A673 (cell line): ENCODE results near the gene CTIF. TPM values are rescaled to one million over a fixed set of nuclear protein-coding genes. Genes with fewer than 3 reads are reported as not detected.

ENCODE experiments used
- BruUV-seq: library from RNA; stranded (reverse); fragments of 400-500 nt; replicated peaks from 2 replicates; lab custom pipeline; 2021; lab: Mats Ljungman, UMichigan
- CTCF ChIA-PET: fragments of 300-600 bp; sonication (Branson Sonifier 250); formaldehyde crosslinking; loops from one replicate; lab custom pipeline; 2022; ENCODE audit warnings: antibody characterized with exemption; lab: Charles Lee
- POLR2A ChIA-PET: fragments of 300-600 bp; sonication (Branson Sonifier 250); formaldehyde crosslinking; loops from one replicate; lab custom pipeline; 2022; ENCODE audit warnings: antibody characterized with exemption; ENCODE audit not compliant: low non-redundant PET; lab: Charles Lee
- DNase-seq: peaks from one replicate; pipeline ENCODE4 v3.0.0-alpha.2; 2015; ENCODE audit warnings: low spot score
- H3K27ac ChIP-seq: fragments of 200-600 bp; sonication (generic); 2 replicates; pipeline ENCODE4 v1.5.1; 2016; ENCODE audit warnings: mixed run types, low read depth, mild to moderate bottlenecking, mixed read lengths, antibody characterized with exemption, low read length; ENCODE audit not compliant: poor library complexity, severe bottlenecking
- H3K27me3 ChIP-seq: fragments of 200-600 bp; sonication (generic); replicated peaks from 2 replicates; pipeline ENCODE4 v1.6.1; 2017; ENCODE audit warnings: mixed run types, low read depth, mild to moderate bottlenecking, mixed read lengths, antibody characterized with exemption, low read length; ENCODE audit not compliant: insufficient read depth, poor library complexity
- H3K36me3 ChIP-seq: fragments of 200-600 bp; sonication (generic); 2 replicates; pipeline ENCODE4 v1.6.1; 2016; ENCODE audit warnings: mixed run types, mild to moderate bottlenecking, mixed read lengths, antibody characterized with exemption, low read length; ENCODE audit not compliant: insufficient read depth, poor library complexity, severe bottlenecking
- H3K4me1 ChIP-seq: fragments of 200-600 bp; sonication (generic); 2 replicates; pipeline ENCODE4 v1.6.1; 2017; ENCODE audit warnings: mixed run types, mild to moderate bottlenecking, mixed read lengths, antibody characterized with exemption, low read length; ENCODE audit not compliant: insufficient read depth, poor library complexity, severe bottlenecking
- H3K4me3 ChIP-seq: fragments of 200-600 bp; sonication (generic); 2 replicates; pipeline ENCODE4 v1.5.1; 2016; ENCODE audit warnings: low read depth, mixed run types, mild to moderate bottlenecking, mixed read lengths, low read length; ENCODE audit not compliant: poor library complexity, severe bottlenecking
- H3K9me3 ChIP-seq: fragments of 200-600 bp; sonication (generic); 2 replicates; pipeline ENCODE4 v1.6.1; 2016; ENCODE audit warnings: mixed run types, low read depth, mild to moderate bottlenecking, mixed read lengths, antibody characterized with exemption, low read length; ENCODE audit not compliant: poor library complexity, severe bottlenecking
- CTCF ChIP-seq: fragments of 300-800, 200-600 bp; sonication (generic); conservative IDR thresholded peaks from 2 replicates; pipeline ENCODE4 v1.5.1; 2017; ENCODE audit warnings: low read depth, mild to moderate bottlenecking, antibody characterized with exemption, low read length, moderate library complexity, mixed read lengths
- EZH2 ChIP-seq: fragments of 200-600 bp; sonication (generic); IDR thresholded peaks from 2 replicates; pipeline ENCODE4 v1.6.1; 2017; ENCODE audit warnings: borderline replicate concordance, low read depth, mild to moderate bottlenecking, mixed read lengths, antibody characterized with exemption, low read length; ENCODE audit not compliant: poor library complexity, severe bottlenecking
- intact Hi-C: fragments of 100-400 bp; cut with micrococcal nuclease; formaldehyde crosslinking; loops from one replicate; pipeline ENCODE4 v1.10.0; 2022; ENCODE audit not compliant: unreplicated experiment
- total RNA-seq: library from RNA; stranded (reverse); gene quantifications from 2 replicates; pipeline ENCODE4 v1.2.3, GENCODE V29; 2021

CTIF gene
- total RNA-seq, 1 experiment from 2014 or later: 23.5 TPM

DNA sequence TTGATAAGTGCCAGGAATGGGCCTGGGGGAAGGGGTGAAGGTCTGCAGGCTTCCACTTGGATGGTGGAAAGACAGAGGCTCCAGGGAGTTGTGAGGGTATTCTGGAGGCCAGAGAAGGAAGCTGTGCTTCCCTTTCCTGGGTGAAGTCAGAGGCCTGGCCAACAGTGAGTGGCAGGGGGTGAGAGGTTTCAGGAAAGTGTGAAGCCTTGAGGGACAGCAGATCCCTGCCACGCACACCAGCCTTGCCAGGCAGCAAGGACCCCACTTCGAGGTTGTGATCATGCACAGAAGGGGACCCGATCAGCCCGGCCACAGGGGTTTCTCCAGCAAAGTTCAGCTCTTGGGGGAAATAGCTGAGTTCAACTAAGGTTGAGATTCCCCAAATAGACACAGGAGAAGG is 345.5 kb downstream of the CTIF start:
- BruUV-seq: no TSS peak
- H3K27ac ChIP-seq: no peak overlapping the region
- intact Hi-C loops: no loop called here
- POLR2A ChIA-PET: no interaction called here
- no peaks in the 10 kb centered on the region for H3K4me1 ChIP-seq
- no peak for TF ChIP-seq CTCF
- TF ChIP-seq EZH2: no peak
- H3K9me3 ChIP-seq: no peaks in the 10 kb centered on the region
- H3K27me3 ChIP-seq: no peaks in the 10 kb centered on the region
- H3K4me3 ChIP-seq: no peak overlapping the region
- DNase-seq: no peak
- CTCF ChIA-PET: no interaction called here
- no peaks in the 10 kb centered on the region for H3K36me3 ChIP-seq

DNA sequence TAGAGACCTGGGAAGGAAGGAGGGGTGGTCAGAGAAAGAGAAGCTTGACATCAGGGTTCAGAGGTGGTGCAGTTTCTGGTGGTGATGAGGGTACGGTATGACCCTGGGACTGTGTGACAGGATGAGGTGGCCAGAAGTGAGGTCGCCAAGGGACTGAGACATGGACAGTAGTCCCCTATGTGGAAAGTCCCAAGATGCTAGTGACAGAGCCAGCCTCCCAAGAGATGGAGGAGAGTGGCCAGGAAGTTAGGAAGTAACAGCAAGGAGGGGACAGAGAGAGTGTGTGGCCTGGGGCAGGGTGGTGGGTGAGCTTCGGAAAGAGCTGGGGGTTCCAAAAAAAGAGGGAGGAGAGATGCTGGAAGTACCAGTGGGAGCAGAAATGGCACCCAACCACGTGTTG is 345.9 kb downstream of the CTIF start:
- intact Hi-C loops: no loop called here

DNA sequence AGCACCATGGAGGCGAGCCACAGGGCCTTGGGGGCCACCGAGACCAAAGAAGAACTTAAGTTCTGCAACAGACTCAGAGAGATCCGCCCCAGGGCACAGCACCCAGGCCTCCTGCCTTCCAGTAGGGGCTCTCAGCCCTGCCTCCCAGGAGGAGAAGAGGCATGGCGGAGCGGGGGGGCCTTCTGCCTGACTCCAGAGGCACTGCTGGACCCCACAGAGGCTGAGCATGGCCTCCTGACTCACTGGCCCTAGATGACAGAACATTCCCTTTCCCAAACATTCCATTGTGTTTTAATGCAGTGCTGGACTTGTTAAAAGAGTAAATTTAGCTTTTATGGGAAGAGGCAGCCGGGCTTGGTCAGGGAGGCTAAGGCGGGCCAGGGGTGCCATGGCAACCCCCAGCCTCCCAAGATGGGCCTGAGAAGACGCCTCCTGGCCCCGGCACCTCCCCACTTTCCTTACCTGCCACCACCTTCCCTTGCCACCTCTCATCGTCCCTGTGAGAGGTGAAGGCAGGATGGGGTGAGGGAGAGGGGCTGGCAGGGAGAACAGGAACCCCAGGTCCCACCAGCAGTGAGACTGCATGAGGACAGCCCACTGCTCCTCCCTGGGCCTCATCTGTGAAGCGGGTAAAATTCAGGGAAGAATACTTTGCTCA is 346.6 kb downstream of the CTIF start:
- TF ChIP-seq CTCF (no peak), EZH2 (no peak)
- intact Hi-C loops: no loop called here
- H3K9me3 ChIP-seq: no peaks in the 10 kb centered on the region
- CTCF ChIA-PET: no interaction called here
- H3K36me3 ChIP-seq: no peaks in the 10 kb centered on the region
- no peaks in the 10 kb centered on the region for H3K4me1 ChIP-seq
- no peaks in the 10 kb centered on the region for H3K27me3 ChIP-seq
- H3K27ac ChIP-seq: no peak overlapping the region
- BruUV-seq: no TSS peak
- H3K4me3 ChIP-seq: no peak overlapping the region
- POLR2A ChIA-PET: no interaction called here
- DNase-seq: no peak

More for the DNA sequence above, 345.9 kb downstream of the CTIF start:
- Histone ChIP-seq H3K27ac (no peak overlapping the region), H3K4me1 (no peaks in the 10 kb centered on the region), H3K27me3 (no peaks in the 10 kb centered on the region), H3K9me3 (no peaks in the 10 kb centered on the region), H3K36me3 (no peaks in the 10 kb centered on the region), H3K4me3 (no peak overlapping the region)
- ChIA-PET POLR2A (no interaction called here), CTCF (no interaction called here)
- DNase-seq: no peak
- TF ChIP-seq CTCF (no peak), EZH2 (no peak)
- BruUV-seq: no TSS peak
